Measurements from ENCODE around the gene KDM1A.

The KDM1A gene

DNA sequence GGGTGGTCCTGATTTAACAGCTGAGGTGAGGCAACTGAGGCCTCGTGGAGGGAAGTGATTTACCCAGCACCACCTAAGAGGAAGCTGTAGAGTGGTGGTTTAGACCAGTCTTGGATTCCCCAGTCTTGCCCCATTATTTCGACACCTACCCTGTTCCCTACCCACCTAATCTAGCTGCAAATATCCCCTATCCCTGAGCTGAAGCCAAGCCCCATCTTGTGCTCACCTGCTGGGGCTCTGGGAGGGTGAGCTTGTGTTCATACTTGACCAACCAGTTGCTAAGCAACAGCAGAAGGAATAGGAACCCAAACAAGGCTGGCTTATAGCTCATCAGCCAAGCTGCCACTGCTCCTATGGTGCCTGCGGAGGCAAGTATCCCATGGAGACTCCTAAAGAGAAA lies 5.6 kb upstream of the KDM1A start:
- H3K36me3 ChIP-seq (ENCODE audit: control insufficient read depth, insufficient read depth, low read length) = no peaks in the 10 kb centered on the region
- no peak overlapping the region for H3K4me3 ChIP-seq (ENCODE audit: low read depth, low read length)
- H3K4me1 ChIP-seq (ENCODE audit: control insufficient read depth, insufficient read depth, low read length) = peaks cover 9% of the 10 kb centered on the region
- peak overlapping the region; percentile 30 for H3K9ac ChIP-seq (ENCODE audit: low read length)
- H3K27me3 ChIP-seq (ENCODE audit: control insufficient read depth, insufficient read depth, low read length) = no peaks in the 10 kb centered on the region
- H3K27ac ChIP-seq (ENCODE audit: low read depth, low read length) = no peak overlapping the region
- H3K9me3 ChIP-seq (ENCODE audit: control insufficient read depth, insufficient read depth, low read depth, low read length) = no peaks in the 10 kb centered on the region

GRCh38 chr1:23018661-23019093 lies 591 bp upstream of the KDM1A start:
- Histone ChIP-seq H3K4me1 (ENCODE audit: control insufficient read depth, insufficient read depth, low read length) (peaks cover 6% of the 10 kb centered on the region), H3K9me3 (ENCODE audit: control insufficient read depth, insufficient read depth, low read depth, low read length) (peaks cover 16% of the 10 kb centered on the region; the same call in 1 of the 2 replicates), H3K27ac (ENCODE audit: low read depth, low read length) (peak overlapping the region; percentile 71; the same call in 1 of the 2 replicates), H3K36me3 (ENCODE audit: control insufficient read depth, insufficient read depth, low read length) (no peaks in the 10 kb centered on the region; the same call in 1 of the 2 replicates), H3K4me3 (ENCODE audit: low read depth, low read length) (peak overlapping the region; percentile 100), H3K9ac (ENCODE audit: low read length) (peak overlapping the region; percentile 98), H3K27me3 (ENCODE audit: control insufficient read depth, insufficient read depth, low read length) (no peaks in the 10 kb centered on the region)

DNA sequence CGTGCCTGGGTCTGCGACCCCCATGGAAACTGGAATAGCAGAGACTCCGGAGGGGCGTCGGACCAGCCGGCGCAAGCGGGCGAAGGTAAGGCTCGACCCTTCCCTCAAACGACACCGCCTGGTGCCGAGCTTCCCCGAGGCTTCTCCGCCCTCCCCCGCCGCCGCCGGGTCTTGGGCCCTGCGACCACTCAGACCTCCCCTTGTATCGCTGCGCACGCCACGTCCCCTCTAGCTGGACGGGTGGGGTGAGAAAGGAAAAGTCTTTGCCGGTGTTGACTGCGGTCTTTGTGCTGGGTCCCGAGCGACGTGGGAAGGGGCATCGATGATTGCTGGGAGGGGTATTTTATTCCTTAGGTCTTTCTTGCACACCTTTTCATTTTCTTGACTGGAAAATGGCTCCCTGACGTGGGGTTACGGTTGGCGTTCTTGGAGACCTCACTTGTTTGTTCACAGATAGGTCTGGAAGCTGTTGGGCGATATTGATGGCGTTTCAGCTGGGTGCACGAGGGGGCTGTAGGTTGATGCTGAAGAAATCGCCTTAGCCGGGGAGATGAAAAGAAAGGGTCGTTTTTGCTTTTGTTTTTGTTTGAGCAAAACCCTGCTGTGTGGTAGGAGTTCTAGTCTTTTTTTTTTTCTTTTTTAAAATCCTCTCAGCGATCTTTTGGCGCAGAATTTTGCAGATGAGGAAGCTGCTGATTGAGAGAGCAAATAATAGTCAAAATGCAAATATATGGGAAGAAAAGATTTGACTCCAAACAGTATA lies 776 bp downstream of the KDM1A start:
- H3K27ac ChIP-seq (ENCODE audit: low read depth, low read length) = peak overlapping the region; percentile 93
- H3K9ac ChIP-seq (ENCODE audit: low read length) = peak overlapping the region; percentile 98
- H3K9me3 ChIP-seq (ENCODE audit: control insufficient read depth, insufficient read depth, low read depth, low read length) = peaks cover 19% of the 10 kb centered on the region; the same call in 1 of the 2 replicates
- H3K27me3 ChIP-seq (ENCODE audit: control insufficient read depth, insufficient read depth, low read length) = no peaks in the 10 kb centered on the region
- H3K4me3 ChIP-seq (ENCODE audit: low read depth, low read length) = peak overlapping the region; percentile 100
- H3K36me3 ChIP-seq (ENCODE audit: control insufficient read depth, insufficient read depth, low read length) = no peaks in the 10 kb centered on the region; the same call in 1 of the 2 replicates
- H3K4me1 ChIP-seq (ENCODE audit: control insufficient read depth, insufficient read depth, low read length) = no peaks in the 10 kb centered on the region

DNA sequence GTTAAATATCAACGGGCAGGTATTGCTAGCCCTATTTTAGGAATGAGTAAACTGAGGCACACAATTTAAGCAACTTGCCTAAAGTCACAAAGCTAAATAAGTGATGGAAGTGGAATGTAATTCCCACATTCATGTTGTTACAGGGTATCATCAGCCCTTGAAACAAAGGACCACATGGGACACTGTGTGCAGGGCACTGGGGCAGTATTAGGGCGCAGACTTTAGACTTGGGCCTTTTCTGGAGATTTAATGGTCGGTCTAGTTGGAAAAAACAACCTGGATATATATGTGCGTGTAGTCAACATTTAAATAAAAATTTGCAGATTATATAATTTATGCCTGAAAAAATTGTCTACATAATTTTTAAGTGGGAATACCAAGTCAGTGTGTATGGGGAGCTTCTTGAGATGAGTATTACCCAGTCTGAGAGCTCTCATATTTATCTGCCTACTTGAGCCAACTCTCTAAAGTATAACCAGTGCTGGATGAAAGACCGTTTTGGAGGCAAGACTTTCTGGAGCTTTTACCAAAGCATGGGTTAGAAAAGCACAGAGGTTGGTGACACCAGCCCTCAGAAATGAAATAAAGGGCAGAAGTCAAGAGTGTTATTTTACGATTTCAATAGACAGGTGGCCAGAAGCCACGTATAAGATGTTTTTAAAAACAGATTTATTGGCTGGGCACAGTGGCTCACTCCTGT lies 1.6 kb downstream of the KDM1A start:
- no peaks in the 10 kb centered on the region; the same call in 1 of the 2 replicates for H3K36me3 ChIP-seq (ENCODE audit: control insufficient read depth, insufficient read depth, low read length)
- peak overlapping the region; percentile 98 for H3K9ac ChIP-seq (ENCODE audit: low read length)
- peaks cover 19% of the 10 kb centered on the region; the same call in 1 of the 2 replicates for H3K9me3 ChIP-seq (ENCODE audit: control insufficient read depth, insufficient read depth, low read depth, low read length)
- H3K4me1 ChIP-seq (ENCODE audit: control insufficient read depth, insufficient read depth, low read length) = no peaks in the 10 kb centered on the region
- H3K27ac ChIP-seq (ENCODE audit: low read depth, low read length) = peak overlapping the region; percentile 93; the same call in 1 of the 2 replicates
- peak overlapping the region; percentile 100 for H3K4me3 ChIP-seq (ENCODE audit: low read depth, low read length)
- H3K27me3 ChIP-seq (ENCODE audit: control insufficient read depth, insufficient read depth, low read length) = no peaks in the 10 kb centered on the region

- H3K4me3 ChIP-seq (ENCODE audit: low read depth, low read length) = peak overlapping the region; percentile 100
Observed at GRCh38 chr1:23021834-23022233, 2.6 kb downstream of the KDM1A start.

DNA sequence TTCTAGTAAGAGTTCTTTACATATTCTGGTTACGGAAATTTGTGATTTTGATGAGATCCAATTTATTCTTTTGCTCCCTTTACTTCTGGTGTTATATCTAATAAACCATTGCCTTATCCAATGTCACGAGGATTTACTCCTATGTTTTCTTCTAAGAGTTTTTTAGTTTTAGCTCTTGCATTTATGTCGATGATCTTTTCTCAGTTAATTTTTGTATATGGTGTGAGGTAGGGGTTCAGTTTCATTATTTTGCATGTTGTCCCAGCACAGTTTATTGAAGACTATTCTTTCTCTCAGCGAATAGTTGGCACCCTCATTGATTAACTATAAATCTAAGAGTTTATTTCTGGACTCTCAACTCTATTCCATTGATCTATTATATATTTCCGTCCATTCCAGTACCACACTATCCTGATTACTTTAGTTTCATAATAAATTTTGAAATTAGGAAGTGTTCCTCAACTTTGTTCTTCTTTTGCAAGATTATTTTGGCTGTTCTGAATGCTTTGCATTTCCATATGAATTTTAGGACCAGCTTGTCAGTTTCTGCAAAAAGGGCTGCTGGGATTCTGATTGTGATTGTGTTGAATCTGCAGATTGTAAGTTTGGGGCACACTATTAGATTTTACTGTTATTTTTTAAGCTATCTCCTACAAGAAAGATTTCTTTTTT lies 4.0 kb downstream of the KDM1A start:
- Histone ChIP-seq H3K27me3 (ENCODE audit: control insufficient read depth, insufficient read depth, low read length) (no peaks in the 10 kb centered on the region), H3K36me3 (ENCODE audit: control insufficient read depth, insufficient read depth, low read length) (no peaks in the 10 kb centered on the region; the same call in 1 of the 2 replicates), H3K9me3 (ENCODE audit: control insufficient read depth, insufficient read depth, low read depth, low read length) (peaks cover 19% of the 10 kb centered on the region; the same call in 1 of the 2 replicates), H3K4me3 (ENCODE audit: low read depth, low read length) (no peak overlapping the region), H3K4me1 (ENCODE audit: control insufficient read depth, insufficient read depth, low read length) (peaks cover 4% of the 10 kb centered on the region; the same call in 1 of the 2 replicates), H3K9ac (ENCODE audit: low read length) (no peak overlapping the region), H3K27ac (ENCODE audit: low read depth, low read length) (no peak overlapping the region)

More at GRCh38 chr1:23021834-23022233, 2.6 kb downstream of the KDM1A start:
- H3K27me3 ChIP-seq (ENCODE audit: control insufficient read depth, insufficient read depth, low read length) = no peaks in the 10 kb centered on the region
- H3K27ac ChIP-seq (ENCODE audit: low read depth, low read length) = no peak overlapping the region
- no peak overlapping the region for H3K9ac ChIP-seq (ENCODE audit: low read length)
- peaks cover 19% of the 10 kb centered on the region; the same call in 1 of the 2 replicates for H3K9me3 ChIP-seq (ENCODE audit: control insufficient read depth, insufficient read depth, low read depth, low read length)
- H3K36me3 ChIP-seq (ENCODE audit: control insufficient read depth, insufficient read depth, low read length) = no peaks in the 10 kb centered on the region; the same call in 1 of the 2 replicates
- H3K4me1 ChIP-seq (ENCODE audit: control insufficient read depth, insufficient read depth, low read length) = peaks cover 4% of the 10 kb centered on the region; the same call in 1 of the 2 replicates

DNA sequence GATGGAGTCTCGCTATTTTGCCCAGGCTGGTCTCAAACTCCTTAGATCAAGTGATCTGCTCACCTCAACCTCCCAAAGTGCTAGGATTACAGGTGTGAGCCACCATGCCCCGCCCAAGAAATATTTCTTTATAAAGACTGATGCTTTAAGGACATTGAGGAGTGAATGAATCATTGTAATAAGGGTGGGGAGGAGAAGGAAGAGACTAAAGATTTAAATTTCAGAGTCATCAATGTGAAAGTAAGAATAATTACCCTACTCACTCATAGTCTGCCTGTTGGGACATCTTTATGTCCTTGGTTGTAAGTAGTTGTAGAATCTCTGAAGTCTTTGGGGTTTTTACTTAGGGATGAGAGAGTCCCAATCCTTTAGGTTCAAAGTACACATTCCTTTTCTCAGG lies 7.3 kb downstream of the KDM1A start:
- H3K4me1 ChIP-seq (ENCODE audit: control insufficient read depth, insufficient read depth, low read length) = peaks cover 4% of the 10 kb centered on the region; the same call in 1 of the 2 replicates
- H3K36me3 ChIP-seq (ENCODE audit: control insufficient read depth, insufficient read depth, low read length) = peaks cover 5% of the 10 kb centered on the region

GRCh38 chr1:23027352-23027907 lies 8.2 kb downstream of the KDM1A start:
- Histone ChIP-seq H3K36me3 (ENCODE audit: control insufficient read depth, insufficient read depth, low read length) (peaks cover 5% of the 10 kb centered on the region), H3K9ac (ENCODE audit: low read length) (no peak overlapping the region), H3K27me3 (ENCODE audit: control insufficient read depth, insufficient read depth, low read length) (no peaks in the 10 kb centered on the region), H3K4me1 (ENCODE audit: control insufficient read depth, insufficient read depth, low read length) (peaks cover 4% of the 10 kb centered on the region; the same call in 1 of the 2 replicates), H3K27ac (ENCODE audit: low read depth, low read length) (no peak overlapping the region), H3K9me3 (ENCODE audit: control insufficient read depth, insufficient read depth, low read depth, low read length) (peaks cover 13% of the 10 kb centered on the region; the same call in 1 of the 2 replicates), H3K4me3 (ENCODE audit: low read depth, low read length) (no peak overlapping the region)

More for the DNA sequence above, 7.3 kb downstream of the KDM1A start:
- Histone ChIP-seq H3K27ac (ENCODE audit: low read depth, low read length) (no peak overlapping the region), H3K9ac (ENCODE audit: low read length) (no peak overlapping the region), H3K4me3 (ENCODE audit: low read depth, low read length) (no peak overlapping the region), H3K9me3 (ENCODE audit: control insufficient read depth, insufficient read depth, low read depth, low read length) (peaks cover 19% of the 10 kb centered on the region; the same call in 1 of the 2 replicates), H3K27me3 (ENCODE audit: control insufficient read depth, insufficient read depth, low read length) (no peaks in the 10 kb centered on the region)

DNA sequence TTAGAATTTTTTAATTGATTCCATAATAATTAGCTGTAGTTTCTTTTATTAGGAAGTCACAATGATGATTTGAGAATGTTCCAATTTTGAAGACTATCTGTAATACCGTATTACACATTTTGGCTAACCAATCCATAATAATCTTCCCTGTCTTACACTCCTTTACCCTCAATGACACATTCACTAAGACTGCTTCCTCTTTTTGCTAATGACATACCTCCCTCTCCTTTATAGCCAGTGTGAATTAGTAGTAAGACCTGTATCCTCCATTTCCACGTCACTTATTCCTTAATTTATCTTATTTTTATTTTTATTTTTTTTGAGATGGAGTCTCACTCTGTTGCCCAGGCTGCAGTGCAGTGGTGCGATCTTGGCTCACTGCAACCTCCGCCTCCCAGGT lies 10.1 kb downstream of the KDM1A start:
- no peak overlapping the region for H3K27ac ChIP-seq (ENCODE audit: low read depth, low read length)
- peaks cover 5% of the 10 kb centered on the region; the same call in 1 of the 2 replicates for H3K36me3 ChIP-seq (ENCODE audit: control insufficient read depth, insufficient read depth, low read length)
- H3K4me1 ChIP-seq (ENCODE audit: control insufficient read depth, insufficient read depth, low read length) = peaks cover 4% of the 10 kb centered on the region; the same call in 1 of the 2 replicates
- H3K9me3 ChIP-seq (ENCODE audit: control insufficient read depth, insufficient read depth, low read depth, low read length) = no peaks in the 10 kb centered on the region
- no peaks in the 10 kb centered on the region for H3K27me3 ChIP-seq (ENCODE audit: control insufficient read depth, insufficient read depth, low read length)
- no peak overlapping the region for H3K9ac ChIP-seq (ENCODE audit: low read length)
- no peak overlapping the region for H3K4me3 ChIP-seq (ENCODE audit: low read depth, low read length)

GRCh38 chr1:23035823-23036452 lies 16.7 kb downstream of the KDM1A start:
- Histone ChIP-seq H3K27ac (ENCODE audit: low read depth, low read length) (no peak overlapping the region), H3K27me3 (ENCODE audit: control insufficient read depth, insufficient read depth, low read length) (no peaks in the 10 kb centered on the region), H3K4me1 (ENCODE audit: control insufficient read depth, insufficient read depth, low read length) (peaks cover 20% of the 10 kb centered on the region; the same call in 1 of the 2 replicates), H3K9ac (ENCODE audit: low read length) (no peak overlapping the region), H3K36me3 (ENCODE audit: control insufficient read depth, insufficient read depth, low read length) (0 out of 2 replicates have a peak, but pooled peaks cover 8% of the 10 kb centered on the region), H3K9me3 (ENCODE audit: control insufficient read depth, insufficient read depth, low read depth, low read length) (no peaks in the 10 kb centered on the region), H3K4me3 (ENCODE audit: low read depth, low read length) (no peak overlapping the region)
